Epithelial cell of esophagus (primary cell): ENCODE results near the gene SDF2L1.
"Not testable (repeated sequence)": the region's sequence is repeated elsewhere in the genome, so short reads cannot be mapped to it uniquely, and the experiment has no call there.

Experiments
- DNase-seq: peaks from one replicate; pipeline ENCODE4 v3.0.0; 2010; ENCODE audit warnings: low read depth
- H3K4me3 ChIP-seq: 2 replicates; pipeline ENCODE4 v1.5.1; 2011; ENCODE audit warnings: mild to moderate bottlenecking, low read length, control low read depth
- CTCF ChIP-seq: IDR thresholded peaks from 2 replicates; pipeline ENCODE4 v1.5.1; 2011; ENCODE audit warnings: low read depth, mild to moderate bottlenecking, low read length, control low read depth, inconsistent platforms; ENCODE audit not compliant: insufficient read depth; ENCODE audit errors: missing control alignments

Gene SDF2L1

GRCh38 chr22:21686634-21687393 lies 44.7 kb downstream of the SDF2L1 start:
- TF ChIP-seq CTCF: no peak
- no peak for DNase-seq
- no peak overlapping the region for H3K4me3 ChIP-seq

- no peak for DNase-seq
- TF ChIP-seq CTCF: no peak
Measured at GRCh38 chr22:21687685-21688259, 45.7 kb downstream of the SDF2L1 start.

GRCh38 chr22:21688341-21688705 lies 46.2 kb downstream of the SDF2L1 start:
- no peak overlapping the region for H3K4me3 ChIP-seq
- no peak for TF ChIP-seq CTCF
- no peak for DNase-seq

More at GRCh38 chr22:21687685-21688259, 45.7 kb downstream of the SDF2L1 start:
- H3K4me3 ChIP-seq: no peak overlapping the region

GRCh38 chr22:21688706-21689381 lies 46.7 kb downstream of the SDF2L1 start:
- TF ChIP-seq CTCF: no peak
- H3K4me3 ChIP-seq: no peak overlapping the region
- peak; percentile 49 for DNase-seq

- TF ChIP-seq CTCF: no peak
- no peak for DNase-seq
- H3K4me3 ChIP-seq: no peak overlapping the region
Measured at GRCh38 chr22:21690401-21690801, 48.3 kb downstream of the SDF2L1 start.

- H3K4me3 ChIP-seq: no peak overlapping the region
- DNase-seq: no peak
- no peak for TF ChIP-seq CTCF
Measured at GRCh38 chr22:21691816-21692215, 49.7 kb downstream of the SDF2L1 start.

- H3K4me3 ChIP-seq, DNase-seq: not testable (repeated sequence)
Measured at GRCh38 chr22:21692856-21693255, 50.8 kb downstream of the SDF2L1 start.
